HepG2 (cell line): ENCODE measurements around the gene SAXO1. TPM values are rescaled to one million over a fixed set of nuclear protein-coding genes. Genes with fewer than 3 reads are reported as not detected.

Experiments
- ATAC-seq: fragments of 200-7000 bp; cut with Tn5 transposase; 3 replicates; pipeline ENCODE4 v1.9.1; 2020; ENCODE audit warnings: mild to moderate bottlenecking, moderate library complexity
- BruUV-seq: library from RNA; stranded (reverse); fragments of 400-500 nt; replicated peaks from 2 replicates; lab custom pipeline; 2021; lab: Mats Ljungman, UMichigan
- CTCF ChIA-PET: fragments of 300-600 bp; formaldehyde crosslinking; extraction: SDS; loops from one replicate; lab custom pipeline; 2021; ENCODE audit warnings: low total read pairs, inconsistent platforms, low intra/inter-chr PET ratio; lab: Yijun Ruan, JAX
- POLR2A ChIA-PET: fragments of 350-600 bp; sonication (Branson Sonifier 250); formaldehyde crosslinking; loops from one replicate; lab custom pipeline; 2020; ENCODE audit warnings: antibody characterized with exemption, inconsistent platforms; lab: Yijun Ruan, JAX
- DNase-seq: peaks from one replicate; pipeline ENCODE4 v3.0.0-alpha.2; 2015; ENCODE audit warnings: low spot score
- FAIRE-seq: peaks from 3 replicates; lab custom pipeline; 2011; peaks lifted over from hg19 to GRCh38; lab: Jason Lieb, UNC
- H2AFZ ChIP-seq: one replicate; pipeline ENCODE4 v1.6.1; 2011; ENCODE audit warnings: low read length, inconsistent platforms
- H3K27ac ChIP-seq: fragments of 300-600 bp; 3 replicates; pipeline ENCODE4 v1.8.0; 2011; ENCODE audit warnings: mixed run types, mild to moderate bottlenecking, mixed read lengths, low read length, inconsistent platforms; ENCODE audit not compliant: insufficient read depth; ENCODE audit errors: extremely low read length
- H3K27me3 ChIP-seq, 2 experiments: fragments of 200-600 bp in 1 of 2; 2 replicates in 1 of 2; 3 replicates in 1 of 2; pipeline versions ENCODE4 v1.6.0 to v1.8.0; 2011; ENCODE audit warnings: low read length in 2 of 2, mild to moderate bottlenecking in 2 of 2, moderate library complexity in 2 of 2, inconsistent platforms in 1 of 2; ENCODE audit not compliant: insufficient read depth in 2 of 2, control insufficient read depth in 1 of 2
- H3K36me3 ChIP-seq, 2 experiments: fragments of 200-600 bp in 1 of 2; replicated peaks in 1 of 2; 2 replicates in 1 of 2; 3 replicates in 1 of 2; pipeline versions ENCODE4 v1.5.1 to v1.8.0; 2011; ENCODE audit warnings: low read length in 2 of 2, inconsistent platforms in 1 of 2; ENCODE audit not compliant: insufficient read depth in 2 of 2, control insufficient read depth in 1 of 2
- H3K4me1 ChIP-seq: 2 replicates; pipeline ENCODE4 v1.5.1; 2012; ENCODE audit warnings: low read length, inconsistent platforms; ENCODE audit not compliant: insufficient read depth
- H3K4me2 ChIP-seq: 2 replicates; pipeline ENCODE4 v1.6.0; 2011; ENCODE audit warnings: low read depth, low read length, inconsistent platforms
- H3K4me3 ChIP-seq, 3 experiments: fragments of 200-600 bp in 1 of 3; sonication (generic), shearing (Covaris generic) in 1 of 3; replicated peaks in 1 of 3; 2 replicates each; pipeline ENCODE4 v1.5.1; 2011 to 2016; ENCODE audit warnings: low read length in 3 of 3, inconsistent platforms in 2 of 3, low read depth in 2 of 3, mild to moderate bottlenecking in 2 of 3, control low read depth in 1 of 3, mixed read lengths in 1 of 3; ENCODE audit not compliant: insufficient read depth in 1 of 3
- H3K79me2 ChIP-seq: one replicate; pipeline ENCODE4 v1.6.1; 2011; ENCODE audit warnings: low read length, inconsistent platforms; ENCODE audit not compliant: insufficient read depth
- H3K9ac ChIP-seq: 2 replicates; pipeline ENCODE4 v1.6.0; 2011; ENCODE audit warnings: mild to moderate bottlenecking, low read depth, low read length, inconsistent platforms; ENCODE audit not compliant: insufficient read depth
- H3K9me3 ChIP-seq: 2 replicates; pipeline ENCODE4 v1.5.1; 2012; ENCODE audit warnings: mild to moderate bottlenecking, low read length
- H4K20me1 ChIP-seq: 2 replicates; pipeline ENCODE4 v1.6.0; 2011; ENCODE audit warnings: inconsistent platforms, mild to moderate bottlenecking, low read length, moderate library complexity; ENCODE audit not compliant: insufficient read depth
- ATM ChIP-seq: fragments of 450-650 bp; IDR thresholded peaks from 2 replicates; pipeline ENCODE4 v1.7.1; 2017; ENCODE audit warnings: mild to moderate bottlenecking, borderline replicate concordance
- CHD2 ChIP-seq: IDR thresholded peaks from 2 replicates; pipeline ENCODE4 v1.6.1; 2011; ENCODE audit warnings: low read depth, low read length, improper control_type of control experiment
- E2F5 ChIP-seq: sonication (generic); formaldehyde crosslinking; conservative IDR thresholded peaks from 2 replicates; pipeline ENCODE4 v1.4.0; 2020; ENCODE audit warnings: missing genetic modification reagents
- FOXO1 ChIP-seq: sonication (generic); formaldehyde crosslinking; IDR thresholded peaks from 2 replicates; pipeline ENCODE4 v1.4.0; 2020; ENCODE audit warnings: missing genetic modification reagents
- HNF4A ChIP-seq: sonication (generic); formaldehyde crosslinking; IDR thresholded peaks from 2 replicates; pipeline ENCODE4 v1.4.0; 2020; ENCODE audit warnings: missing genetic modification reagents
- KLF16 ChIP-seq, 2 experiments: sonication (generic) in 1 of 2; formaldehyde crosslinking in 1 of 2; IDR thresholded peaks; 2 replicates each; pipeline versions ENCODE4 v1.6.1 to v1.8.0; 2016 to 2023; ENCODE audit warnings: missing genetic modification reagents in 2 of 2, missing compliant biosample characterization in 1 of 2
- PAF1 ChIP-seq: IDR thresholded peaks from 2 replicates; pipeline ENCODE4 v1.6.1; 2016; ENCODE audit warnings: missing genetic modification reagents, missing compliant biosample characterization
- RBM39 ChIP-seq: fragments of 200-400 bp; formaldehyde crosslinking; IDR thresholded peaks from one replicate; pipeline ENCODE4 v1.6.1; 2018; ENCODE audit warnings: antibody characterized with exemption, mild to moderate bottlenecking, low read depth, low read length; ENCODE audit not compliant: poor library complexity, severe bottlenecking
- SMC3 ChIP-seq: IDR thresholded peaks from 2 replicates; pipeline ENCODE4 v1.6.1; 2011; ENCODE audit warnings: low read length, improper control_type of control experiment
- SOX6 ChIP-seq, 2 experiments: fragments of 450-650 bp in 1 of 2; sonication (generic) in 1 of 2; formaldehyde crosslinking in 1 of 2; IDR thresholded peaks; 2 replicates each; pipeline versions ENCODE4 v1.4.0 to v1.6.1; 2017 to 2020; ENCODE audit warnings: antibody characterized with exemption in 1 of 2, mild to moderate bottlenecking in 1 of 2, missing genetic modification reagents in 1 of 2
- ZNF30 ChIP-seq: sonication (generic); formaldehyde crosslinking; IDR thresholded peaks from 2 replicates; pipeline ENCODE4 v1.5.0; 2020; ENCODE audit warnings: mild to moderate bottlenecking, missing genetic modification reagents
- ZNF354B ChIP-seq: sonication (generic); formaldehyde crosslinking; IDR thresholded peaks from 2 replicates; pipeline ENCODE4 v1.8.0; 2022; ENCODE audit warnings: mild to moderate bottlenecking, missing genetic modification reagents
- ZNF546 ChIP-seq: sonication (generic); formaldehyde crosslinking; conservative IDR thresholded peaks from 2 replicates; pipeline ENCODE4 v1.8.1; 2023; ENCODE audit warnings: mild to moderate bottlenecking, missing genetic modification reagents
- ZNF710 ChIP-seq: sonication (generic); formaldehyde crosslinking; IDR thresholded peaks from 2 replicates; pipeline ENCODE4 v1.5.0; 2020; ENCODE audit warnings: mild to moderate bottlenecking, missing genetic modification reagents, borderline replicate concordance
- WGBS: methylation state at CpG from one replicate; pipeline ENCODE4 v1.1.6; 2017; ENCODE audit warnings: low lambda C conversion rate; 5-methylcytosine and 5-hydroxymethylcytosine counted together
- in situ Hi-C: cut with HindIII; loops from 2 replicates; pipeline ENCODE4 v1.10.0; 2017; ENCODE audit warnings: low pct_unique_long_range_greater_than_20kb; ENCODE audit not compliant: extremely low pct_ligation_motif_present
- intact Hi-C: fragments of 100-400 bp; cut with micrococcal nuclease; formaldehyde crosslinking; loops from one replicate; pipeline ENCODE4 v1.10.0; 2022; ENCODE audit not compliant: unreplicated experiment
- polyA plus RNA-seq, 8 experiments: library from polyadenylated mRNA; depleted of rRNA in 3 of 8; stranded (reverse) in 7 of 8; unstranded in 1 of 8; fragments of >200 nt; fragmentation: Illumina TruSeq in 4 of 8; extraction: Trizol in 4 of 8; gene quantifications; 2 replicates each; pipeline versions ENCODE4 v1.2.1 to v1.2.3, GENCODE V29; 2011 to 2016; ENCODE audit warnings: low read depth in 4 of 8, missing spikeins in 1 of 8, mixed read lengths in 1 of 8; ENCODE audit not compliant: insufficient read depth in 1 of 8
- total RNA-seq, 5 experiments: library from RNA; depleted of rRNA; stranded (reverse); fragments of >200 nt; fragmentation: Illumina TruSeq; extraction: Trizol; gene quantifications; 2 replicates each; pipeline ENCODE4 v1.2.3, GENCODE V29; 2016; ENCODE audit warnings: low read depth in 1 of 5
- TF ChIP-seq, protein P1 (sequence below): sonication (generic); formaldehyde crosslinking; IDR thresholded peaks from 2 replicates; pipeline ENCODE4 v1.8.0; 2022; ENCODE audit warnings: mild to moderate bottlenecking, missing genetic modification reagents, moderate library complexity
- TF ChIP-seq, protein P2 (sequence below): sonication (generic); formaldehyde crosslinking; IDR thresholded peaks from 2 replicates; pipeline ENCODE4 v1.4.0; 2020; ENCODE audit warnings: low read depth, mild to moderate bottlenecking, missing genetic modification reagents

Gene SAXO1
- total and polyA plus RNA-seq, 2 of the 13 experiments (the other 11 are each of a cell fraction or from before 2014, with no cell fraction given): not detected

GRCh38 chr9:18911714-18912342 is 121.2 kb downstream of the SAXO1 start (continued):
- TF ChIP-seq ZNF710 (no peak), ZNF546 (CRISPR knock-in tag) (no peak), RBM39 (no peak), FOXO1 (CRISPR knock-in tag) (no peak)

- no peak overlapping the region for H3K4me3 ChIP-seq
- in situ Hi-C loops (no loop called here), intact Hi-C loops (no loop called here)
- no peaks in the 10 kb centered on the region for H3K9me3 ChIP-seq
- ChIA-PET POLR2A (no interaction called here), CTCF (no interaction called here)
- peaks cover 8% of the 10 kb centered on the region; the same call in 1 of the 2 replicates for H3K4me1 ChIP-seq
- no peak for DNase-seq
- no peaks in the 10 kb centered on the region for H4K20me1 ChIP-seq
- FAIRE-seq: no peak
- peaks cover 0 to 29% of the 10 kb centered on the region in 2 experiments; a peak in 3 of 5 replicates for H3K27me3 ChIP-seq
- H3K36me3 ChIP-seq: no peaks in the 10 kb centered on the region
- BruUV-seq: no TSS peak
- H3K9ac ChIP-seq: no peak overlapping the region
- H2AFZ ChIP-seq: no peak overlapping the region
- no peaks in the 10 kb centered on the region for H3K79me2 ChIP-seq
- ATAC-seq: no peak
- no peak overlapping the region for H3K27ac ChIP-seq
- no peak overlapping the region for H3K4me2 ChIP-seq
- 15% methylated on average over 6 of the region's 6 CpGs for WGBS
- TF ChIP-seq E2F5 (CRISPR knock-in tag): no peak
- no peak for TF ChIP-seq KLF16 (CRISPR knock-in tag; IDR thresholded peaks at IDR 0.05)
- TF ChIP-seq, protein P1, sequence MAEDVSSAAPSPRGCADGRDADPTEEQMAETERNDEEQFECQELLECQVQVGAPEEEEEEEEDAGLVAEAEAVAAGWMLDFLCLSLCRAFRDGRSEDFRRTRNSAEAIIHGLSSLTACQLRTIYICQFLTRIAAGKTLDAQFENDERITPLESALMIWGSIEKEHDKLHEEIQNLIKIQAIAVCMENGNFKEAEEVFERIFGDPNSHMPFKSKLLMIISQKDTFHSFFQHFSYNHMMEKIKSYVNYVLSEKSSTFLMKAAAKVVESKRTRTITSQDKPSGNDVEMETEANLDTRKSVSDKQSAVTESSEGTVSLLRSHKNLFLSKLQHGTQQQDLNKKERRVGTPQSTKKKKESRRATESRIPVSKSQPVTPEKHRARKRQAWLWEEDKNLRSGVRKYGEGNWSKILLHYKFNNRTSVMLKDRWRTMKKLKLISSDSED: no peak
- no peak for TF ChIP-seq ZNF354B (CRISPR knock-in tag)
- no peak for TF ChIP-seq ATM
- no peak for TF ChIP-seq HNF4A (CRISPR knock-in tag)
- TF ChIP-seq, protein P2, sequence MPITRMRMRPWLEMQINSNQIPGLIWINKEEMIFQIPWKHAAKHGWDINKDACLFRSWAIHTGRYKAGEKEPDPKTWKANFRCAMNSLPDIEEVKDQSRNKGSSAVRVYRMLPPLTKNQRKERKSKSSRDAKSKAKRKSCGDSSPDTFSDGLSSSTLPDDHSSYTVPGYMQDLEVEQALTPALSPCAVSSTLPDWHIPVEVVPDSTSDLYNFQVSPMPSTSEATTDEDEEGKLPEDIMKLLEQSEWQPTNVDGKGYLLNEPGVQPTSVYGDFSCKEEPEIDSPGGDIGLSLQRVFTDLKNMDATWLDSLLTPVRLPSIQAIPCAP: no peak
- no peak for TF ChIP-seq CHD2
- TF ChIP-seq ZNF30: no peak
- TF ChIP-seq SOX6 (IDR thresholded peaks at IDR 0.05): no peak
- no peak for TF ChIP-seq SOX6 (CRISPR knock-in tag; IDR thresholded peaks at IDR 0.05)
- TF ChIP-seq PAF1: no peak
- TF ChIP-seq SMC3: no peak
These were observed 122.1 kb downstream of the SAXO1 start for GRCh38 chr9:18910916-18911315.
